AG09319 (cell line): ENCODE data around the gene TTC8.

Experiments used
- DNase-seq: peaks from one replicate; pipeline ENCODE4 v3.0.0-alpha.2; 2010; ENCODE audit warnings: low read depth; ENCODE audit errors: extremely low read depth
- CTCF ChIP-seq: IDR thresholded peaks from 2 replicates; pipeline ENCODE4 v1.5.1; 2011; ENCODE audit warnings: low read depth, mild to moderate bottlenecking, inconsistent platforms, low read length, moderate library complexity

Gene TTC8

GRCh38 chr14:88837495-88837894, 13.0 kb downstream of the TTC8 start:
- TF ChIP-seq CTCF, result no peak
- no peak for DNase-seq

GRCh38 chr14:88838015-88838414, 13.6 kb downstream of the TTC8 start:
- DNase-seq, result no peak
- TF ChIP-seq CTCF, result no peak

- no peak for TF ChIP-seq CTCF
- no peak for DNase-seq
Observed at GRCh38 chr14:88840926-88841325, 16.5 kb downstream of the TTC8 start.

- TF ChIP-seq CTCF, result no peak
- no peak for DNase-seq
Observed at GRCh38 chr14:88841741-88842140, 17.3 kb downstream of the TTC8 start.

GRCh38 chr14:88842414-88842813, 18.0 kb downstream of the TTC8 start:
- TF ChIP-seq CTCF, result no peak

GRCh38 chr14:88844980-88845491, 20.6 kb downstream of the TTC8 start:
- DNase-seq, result no peak
- no peak for TF ChIP-seq CTCF

More at GRCh38 chr14:88842414-88842813, 18.0 kb downstream of the TTC8 start:
- DNase-seq, result no peak

GRCh38 chr14:88848571-88848970, 24.1 kb downstream of the TTC8 start:
- no peak for DNase-seq
- TF ChIP-seq CTCF, result no peak
